HG02588 (cell line): Measurements from ENCODE around the gene GYS1.

Experiments used
- ATAC-seq: cut with Tn5 transposase; IDR thresholded peaks from one replicate; pipeline ENCODE4 v1.9.1; 2021; ENCODE audit warnings: mild to moderate bottlenecking, moderate library complexity; ENCODE audit not compliant: unreplicated experiment

The GYS1 gene

DNA sequence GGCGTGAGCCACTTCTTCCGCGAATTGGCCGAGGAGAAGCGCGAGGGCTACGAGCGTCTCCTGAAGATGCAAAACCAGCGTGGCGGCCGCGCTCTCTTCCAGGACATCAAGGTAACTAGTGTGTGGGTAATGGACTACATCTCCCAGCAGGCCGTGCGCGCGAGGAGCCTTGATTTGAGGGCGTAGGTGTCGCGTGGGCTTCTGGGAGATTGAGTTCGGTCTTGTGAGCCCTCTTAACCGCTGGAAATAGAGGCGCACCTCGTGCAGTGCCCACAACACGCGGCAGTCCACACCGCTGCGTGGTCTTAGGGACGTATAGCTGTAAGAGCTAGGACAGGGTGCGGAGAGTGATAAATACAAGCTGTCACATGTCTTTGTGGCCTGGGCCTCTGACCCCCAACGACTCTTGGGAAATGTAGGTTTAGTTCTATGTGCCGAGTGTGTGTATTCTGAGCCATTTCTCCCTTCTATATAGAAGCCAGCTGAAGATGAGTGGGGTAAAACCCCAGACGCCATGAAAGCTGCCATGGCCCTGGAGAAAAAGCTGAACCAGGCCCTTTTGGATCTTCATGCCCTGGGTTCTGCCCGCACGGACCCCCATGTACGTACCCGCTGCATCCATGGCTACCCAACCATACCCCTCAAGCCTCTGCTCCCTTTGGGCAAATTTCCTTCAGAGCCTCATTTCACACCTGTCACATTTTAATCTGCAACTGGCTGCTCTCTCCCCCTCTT lies 27.1 kb downstream of the GYS1 start:
- ATAC-seq, result peak; percentile 23

DNA sequence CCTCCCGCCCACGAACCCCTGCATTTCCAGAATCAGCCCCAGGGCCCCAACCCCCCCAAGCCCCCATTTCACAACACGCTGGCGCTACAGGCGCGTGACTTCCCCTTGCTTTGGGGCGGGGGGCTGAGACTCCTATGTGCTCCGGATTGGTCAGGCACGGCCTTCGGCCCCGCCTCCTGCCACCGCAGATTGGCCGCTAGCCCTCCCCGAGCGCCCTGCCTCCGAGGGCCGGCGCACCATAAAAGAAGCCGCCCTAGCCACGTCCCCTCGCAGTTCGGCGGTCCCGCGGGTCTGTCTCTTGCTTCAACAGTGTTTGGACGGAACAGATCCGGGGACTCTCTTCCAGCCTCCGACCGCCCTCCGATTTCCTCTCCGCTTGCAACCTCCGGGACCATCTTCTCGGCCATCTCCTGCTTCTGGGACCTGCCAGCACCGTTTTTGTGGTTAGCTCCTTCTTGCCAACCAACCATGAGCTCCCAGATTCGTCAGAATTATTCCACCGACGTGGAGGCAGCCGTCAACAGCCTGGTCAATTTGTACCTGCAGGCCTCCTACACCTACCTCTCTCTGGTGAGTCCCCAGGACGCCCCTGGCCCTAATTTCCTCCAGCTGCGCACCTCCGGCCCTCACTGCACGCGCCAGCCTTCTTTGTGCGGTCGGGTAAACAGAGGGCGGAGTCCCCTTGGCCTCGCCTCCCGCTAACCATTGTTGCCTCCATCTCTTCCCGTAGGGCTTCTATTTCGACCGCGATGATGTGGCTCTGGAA lies 27.9 kb downstream of the GYS1 start, which contains the start of gene FTL:
TSS of gene FTL (plus strand) at position 270 of the 766 bp plus-strand sequence. CDS start at position 469, 199 bp downstream.
- peak; percentile 55 for ATAC-seq

DNA sequence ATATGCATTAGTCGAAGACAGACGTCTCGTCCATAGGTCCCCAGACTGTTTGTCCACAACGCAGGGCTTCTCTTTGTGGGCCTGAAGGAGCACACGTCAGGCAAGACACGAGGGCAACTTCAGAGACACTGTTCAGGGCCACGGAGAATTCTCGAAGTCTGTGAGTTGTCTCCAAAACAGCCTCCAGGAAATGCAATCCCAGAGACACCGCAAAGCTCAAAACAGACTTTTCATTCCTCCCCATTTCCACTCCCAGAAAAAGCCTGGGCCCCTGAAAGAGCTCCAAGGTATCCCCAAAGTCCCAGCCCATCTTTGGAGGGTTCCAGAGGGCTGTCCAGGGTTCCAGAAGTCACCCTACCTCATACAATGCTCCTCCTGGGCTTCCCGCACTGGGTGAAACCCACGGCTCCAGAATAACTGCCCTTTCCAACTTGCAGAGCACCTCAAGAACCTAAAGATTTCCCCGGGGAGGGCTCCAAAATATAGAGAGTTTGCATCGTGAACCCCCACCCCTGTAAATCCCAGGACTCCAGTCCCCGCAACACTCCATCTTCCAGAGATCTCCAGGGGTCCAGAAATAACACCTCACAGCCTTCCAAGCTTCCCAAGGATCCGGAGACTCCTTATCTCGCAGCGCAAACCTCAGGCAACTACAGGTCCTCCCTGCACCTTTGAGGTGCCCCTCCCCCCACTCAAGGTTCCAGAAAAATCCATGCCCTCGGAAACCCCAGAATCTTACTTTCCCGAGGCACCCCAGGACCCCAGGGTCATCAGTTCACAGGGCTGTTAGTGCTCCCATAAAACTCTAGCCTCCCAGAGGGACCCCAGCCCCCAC lies 28.7 kb downstream of the GYS1 start:
- ATAC-seq, result no peak

GRCh38 chr19:48963371-48964204 lies 29.5 kb downstream of the GYS1 start:
- peak; percentile 29 for ATAC-seq

GRCh38 chr19:48962849-48963165 lies 30.3 kb downstream of the GYS1 start:
- no peak for ATAC-seq

GRCh38 chr19:48962029-48962848 lies 30.9 kb downstream of the GYS1 start:
- no peak for ATAC-seq

GRCh38 chr19:48961673-48962028 lies 31.5 kb downstream of the GYS1 start:
- ATAC-seq, result no peak

GRCh38 chr19:48961051-48961649 lies 32.0 kb downstream of the GYS1 start:
- ATAC-seq, result no peak

DNA sequence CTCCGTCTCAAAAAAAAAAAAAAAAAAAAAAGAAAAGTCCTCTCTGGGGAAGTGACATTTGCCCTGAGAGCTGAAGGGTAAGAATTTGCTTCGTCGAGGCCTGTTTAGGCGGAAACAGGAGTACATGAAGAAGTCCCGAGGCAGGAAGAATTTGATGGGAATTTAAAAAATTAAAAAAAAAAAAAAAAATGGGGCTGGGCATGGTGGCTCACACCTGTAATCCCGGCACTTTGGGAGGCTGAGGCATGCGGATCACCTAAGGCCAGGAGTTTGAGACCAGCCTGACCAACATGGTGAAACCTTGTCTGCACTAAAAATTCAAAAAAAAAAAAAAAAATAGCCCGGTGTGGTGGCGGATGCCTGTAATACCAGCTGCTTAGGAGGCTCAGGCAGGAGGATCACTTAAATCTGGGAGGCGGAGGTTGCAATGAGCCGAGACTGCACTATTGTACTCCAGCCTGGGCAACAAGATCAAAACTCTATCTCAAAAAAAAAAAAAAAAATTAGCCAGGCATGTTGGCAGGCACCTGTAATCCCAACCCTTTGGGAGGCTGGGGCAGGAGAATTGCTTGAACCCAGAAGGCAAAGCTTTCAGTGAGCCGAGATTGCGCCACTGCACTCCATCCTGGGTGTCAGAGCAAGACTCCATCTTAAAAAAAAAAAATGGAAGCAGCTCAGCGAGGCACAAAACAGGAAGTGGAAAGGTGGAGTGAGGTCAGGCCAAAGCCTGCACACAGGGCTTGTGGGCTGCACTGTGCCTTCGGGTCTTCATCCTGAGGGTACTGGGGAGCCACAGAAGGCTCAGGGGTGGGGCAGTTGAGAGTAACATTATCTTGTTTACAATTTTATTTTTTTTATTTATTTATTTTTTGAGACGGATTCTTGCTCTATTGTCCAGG lies 33.5 kb downstream of the GYS1 start:
- ATAC-seq, result no peak

DNA sequence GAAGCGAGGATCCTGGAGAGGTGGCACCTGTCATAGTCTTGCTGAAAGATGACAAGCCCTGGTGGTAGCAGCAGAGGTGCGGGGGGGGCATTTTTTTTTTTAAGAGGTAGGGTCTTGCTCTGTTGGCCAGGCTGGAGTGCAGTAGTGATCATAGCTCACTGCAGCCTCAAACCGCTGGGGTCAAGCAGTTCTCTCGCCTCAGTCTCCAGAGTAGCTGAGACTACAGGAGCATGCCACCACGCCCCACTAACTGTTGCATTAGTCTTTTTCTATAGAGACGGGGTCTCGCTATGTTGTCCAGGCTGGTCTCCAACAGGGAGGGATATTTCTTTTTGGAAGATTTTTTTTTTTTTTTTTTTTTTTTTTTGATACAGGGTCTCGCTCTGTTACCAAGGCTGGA lies 35.1 kb downstream of the GYS1 start:
- ATAC-seq, result no peak

DNA sequence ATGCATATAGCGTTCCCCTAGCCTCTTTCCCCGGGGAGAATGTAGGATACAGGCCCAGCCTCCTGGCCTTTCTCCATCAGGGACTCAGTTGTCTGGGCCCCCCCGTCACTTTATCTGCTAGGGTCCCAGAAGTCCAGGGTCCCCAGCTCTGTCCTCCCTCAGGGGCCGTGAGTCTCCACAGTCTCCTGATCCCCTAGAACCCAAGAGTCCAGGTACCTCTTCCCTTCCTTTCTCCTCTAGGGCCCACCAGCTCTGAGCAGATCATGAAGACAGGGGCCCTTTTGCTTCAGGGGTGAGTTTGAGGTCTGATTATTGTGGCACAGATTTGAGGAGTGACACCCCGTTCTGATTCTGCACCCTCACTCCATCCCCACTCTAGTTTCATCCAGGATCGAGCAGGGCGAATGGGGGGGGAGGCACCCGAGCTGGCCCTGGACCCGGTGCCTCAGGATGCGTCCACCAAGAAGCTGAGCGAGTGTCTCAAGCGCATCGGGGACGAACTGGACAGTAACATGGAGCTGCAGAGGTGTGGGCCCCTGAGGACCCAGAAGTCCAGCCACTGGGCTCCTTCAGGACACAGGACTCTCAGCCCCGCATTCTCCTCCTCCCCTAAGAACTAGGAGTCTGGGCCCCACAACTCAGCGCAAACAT lies 37.7 kb downstream of the GYS1 start:
- no peak for ATAC-seq

DNA sequence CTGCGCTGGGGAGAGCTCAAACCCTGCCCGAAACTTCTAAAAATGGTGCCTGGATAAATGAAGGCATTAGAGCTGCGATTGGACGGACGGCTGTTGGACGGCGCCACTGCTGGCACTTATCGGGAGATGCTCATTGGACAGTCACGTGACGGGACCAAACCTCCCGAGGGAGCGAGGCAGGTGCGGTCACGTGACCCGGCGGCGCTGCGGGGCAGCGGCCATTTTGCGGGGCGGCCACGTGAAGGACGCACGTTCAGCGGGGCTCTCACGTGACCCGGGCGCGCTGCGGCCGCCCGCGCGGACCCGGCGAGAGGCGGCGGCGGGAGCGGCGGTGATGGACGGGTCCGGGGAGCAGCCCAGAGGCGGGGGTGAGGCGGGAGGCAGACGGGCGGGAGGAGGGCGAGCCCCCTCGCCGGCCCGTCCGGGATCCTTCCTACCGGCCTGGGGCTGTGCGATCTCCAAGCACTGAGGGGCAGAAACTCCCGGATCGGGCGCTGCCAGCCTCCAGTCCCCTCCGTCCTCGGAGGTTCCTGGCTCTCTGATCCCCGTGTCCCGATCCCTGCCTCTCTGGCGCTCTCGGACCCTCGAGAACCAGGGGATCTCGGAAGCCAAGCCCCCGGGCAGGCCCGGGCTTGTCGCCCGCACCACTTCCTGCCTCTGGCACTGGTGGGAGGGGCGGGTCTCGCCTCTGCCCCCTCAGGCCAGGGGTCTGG lies 38.4 kb downstream of the GYS1 start, which contains the start of gene BAX:
TSS of gene BAX (plus strand) at position 281 of the 713 bp plus-strand sequence. CDS start at position 335, 54 bp downstream.
- peak; percentile 77 for ATAC-seq

DNA sequence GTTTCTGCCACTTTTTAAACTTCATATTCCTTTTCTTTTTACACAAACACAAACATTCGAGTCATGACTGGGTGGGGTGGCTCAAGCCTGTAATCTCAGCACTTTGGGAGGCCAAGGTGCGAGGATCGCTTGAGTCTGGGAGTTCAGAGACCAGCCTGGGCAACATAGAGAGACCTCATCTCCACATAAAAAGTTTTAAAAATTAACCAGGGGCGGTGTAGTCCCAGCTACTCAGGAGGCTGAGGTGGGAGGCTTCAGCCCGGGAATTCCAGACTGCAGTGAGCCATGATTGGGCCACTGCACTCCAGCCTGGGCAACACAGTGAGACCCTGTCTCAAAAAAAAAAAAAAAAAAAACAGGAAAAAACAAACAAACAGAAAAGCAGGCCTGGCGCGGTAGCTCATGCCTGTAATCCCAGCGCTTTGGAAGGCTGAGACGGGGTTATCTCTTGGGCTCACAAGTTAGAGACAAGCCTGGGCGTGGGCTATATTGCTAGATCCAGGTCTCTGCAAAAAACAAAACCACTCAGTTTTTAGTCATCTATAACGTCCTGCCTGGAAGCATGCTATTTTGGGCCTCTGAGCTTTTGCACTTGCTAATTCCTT lies 39.0 kb downstream of the GYS1 start:
- no peak for ATAC-seq

DNA sequence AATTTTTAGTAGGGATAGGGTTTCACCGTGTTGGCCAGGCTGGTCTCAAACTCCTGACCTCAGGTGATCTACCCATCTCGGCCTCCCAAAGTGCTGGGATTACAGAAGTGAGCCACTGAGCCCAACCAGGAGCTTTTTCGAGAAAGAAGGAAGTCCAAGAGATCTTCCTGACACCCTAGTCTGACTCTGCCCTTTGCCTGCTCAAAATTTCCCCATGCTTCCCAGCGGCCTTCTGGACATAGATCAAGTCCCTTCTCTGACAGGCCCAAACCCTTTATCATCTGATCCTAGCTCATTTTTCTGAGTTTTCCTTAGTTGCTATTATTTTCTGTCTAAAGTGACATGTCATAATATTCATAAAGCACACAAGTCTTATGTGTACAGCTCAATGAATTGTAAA lies 40.0 kb downstream of the GYS1 start:
- no peak for ATAC-seq

DNA sequence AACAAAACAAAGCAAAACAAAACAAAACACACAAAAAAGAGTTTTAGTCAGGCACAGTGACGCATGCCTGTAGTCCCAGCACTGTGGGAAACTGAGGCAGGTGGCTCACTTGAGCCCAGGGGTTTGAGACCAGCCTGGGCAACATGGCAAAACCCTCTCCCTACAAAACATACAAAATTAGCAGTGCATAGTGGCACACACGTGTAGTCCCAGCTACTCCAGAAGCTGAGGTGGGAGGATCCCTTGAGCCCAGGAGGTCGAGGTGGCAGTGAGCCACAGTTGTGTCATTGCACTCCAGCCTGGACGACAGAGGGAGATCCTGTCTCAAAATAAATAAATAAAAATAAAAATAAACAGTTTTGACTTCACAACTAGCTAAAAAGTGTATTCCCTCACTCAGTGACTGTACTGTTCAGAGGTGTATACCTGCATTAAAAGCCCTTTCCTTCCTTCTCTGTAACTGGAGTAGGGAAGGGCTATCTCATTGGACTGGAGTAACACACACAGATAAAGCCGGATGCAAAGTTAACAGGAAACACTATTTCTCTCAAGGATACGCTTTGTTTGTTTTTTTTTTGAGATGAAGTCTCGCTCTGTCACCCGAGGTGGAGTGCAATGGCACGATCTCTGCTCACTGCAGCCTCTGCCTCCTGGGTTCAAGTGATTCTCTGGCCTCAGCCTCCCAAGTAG lies 42.1 kb downstream of the GYS1 start:
- ATAC-seq, result no peak

DNA sequence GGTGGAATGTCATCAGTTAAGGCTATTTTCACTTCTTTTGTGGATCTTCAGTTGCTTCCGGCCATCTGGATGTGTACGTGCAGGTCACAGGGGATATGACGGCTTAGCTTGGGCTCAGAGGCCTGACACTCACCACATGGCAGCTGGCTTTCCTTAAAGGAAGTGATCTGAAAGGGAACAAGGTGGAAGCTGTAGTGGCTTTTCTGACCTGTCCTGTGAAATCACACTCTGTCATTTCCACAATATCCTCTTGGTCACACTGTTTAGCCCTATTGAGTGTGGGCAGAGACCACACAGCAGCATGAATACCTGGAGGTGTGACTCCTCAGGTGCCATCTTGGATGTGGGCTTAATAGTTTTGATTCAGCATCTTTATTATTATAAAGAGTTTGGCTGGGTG lies 43.0 kb downstream of the GYS1 start:
- ATAC-seq, result no peak
